Measurements from ENCODE around the gene SYNDIG1L.

DNA sequence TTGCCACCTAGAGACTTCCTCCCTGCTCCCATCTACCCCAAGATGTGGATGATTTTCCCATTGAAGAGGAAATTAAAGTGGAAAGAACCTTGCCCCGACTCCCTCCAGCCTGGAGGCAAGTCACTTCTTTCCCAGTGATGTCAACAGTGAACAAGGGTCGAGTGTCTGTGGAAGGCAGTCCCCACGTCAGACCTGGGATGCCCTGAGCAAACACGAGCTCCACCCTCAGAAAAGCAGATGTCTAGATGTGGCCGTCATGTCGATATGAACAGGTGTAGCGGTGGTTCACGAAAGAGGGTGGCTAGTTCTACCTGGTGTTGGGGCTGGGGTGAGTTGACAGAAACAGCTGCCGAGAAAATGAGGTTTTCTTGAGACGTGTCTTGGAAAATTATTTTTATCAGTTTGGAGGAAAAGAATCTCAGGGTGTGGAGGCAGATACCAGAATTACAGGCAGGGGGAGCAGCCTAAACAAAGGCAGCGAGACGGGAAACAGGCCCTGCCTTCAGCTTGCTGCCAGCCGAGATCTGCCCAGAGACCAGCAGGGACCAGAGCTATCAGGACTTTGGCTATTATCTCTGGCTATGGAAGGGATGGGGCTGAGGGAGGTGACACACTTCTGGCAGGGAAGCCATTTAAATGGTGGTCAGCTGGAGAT lies 25.9 kb downstream of the SYNDIG1L start:
- TF ChIP-seq, protein P1, sequence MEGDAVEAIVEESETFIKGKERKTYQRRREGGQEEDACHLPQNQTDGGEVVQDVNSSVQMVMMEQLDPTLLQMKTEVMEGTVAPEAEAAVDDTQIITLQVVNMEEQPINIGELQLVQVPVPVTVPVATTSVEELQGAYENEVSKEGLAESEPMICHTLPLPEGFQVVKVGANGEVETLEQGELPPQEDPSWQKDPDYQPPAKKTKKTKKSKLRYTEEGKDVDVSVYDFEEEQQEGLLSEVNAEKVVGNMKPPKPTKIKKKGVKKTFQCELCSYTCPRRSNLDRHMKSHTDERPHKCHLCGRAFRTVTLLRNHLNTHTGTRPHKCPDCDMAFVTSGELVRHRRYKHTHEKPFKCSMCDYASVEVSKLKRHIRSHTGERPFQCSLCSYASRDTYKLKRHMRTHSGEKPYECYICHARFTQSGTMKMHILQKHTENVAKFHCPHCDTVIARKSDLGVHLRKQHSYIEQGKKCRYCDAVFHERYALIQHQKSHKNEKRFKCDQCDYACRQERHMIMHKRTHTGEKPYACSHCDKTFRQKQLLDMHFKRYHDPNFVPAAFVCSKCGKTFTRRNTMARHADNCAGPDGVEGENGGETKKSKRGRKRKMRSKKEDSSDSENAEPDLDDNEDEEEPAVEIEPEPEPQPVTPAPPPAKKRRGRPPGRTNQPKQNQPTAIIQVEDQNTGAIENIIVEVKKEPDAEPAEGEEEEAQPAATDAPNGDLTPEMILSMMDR (IDR thresholded peaks at IDR 0.05), result no peak
- TF ChIP-seq POLR2AphosphoS5 (IDR thresholded peaks at IDR 0.05), result no peak
- no peak for TF ChIP-seq POLR2A (IDR thresholded peaks at IDR 0.05)
